Tibial nerve (tissue), 4 donors: Measurements from ENCODE around the gene METTL15.

Experiments
- CTCF ChIP-seq, 5 experiments: fragments of 200-600 bp in 3 of 5; fragments of 450-650 bp in 2 of 5; sonication (generic) in 3 of 5; IDR thresholded peaks; one replicate each; pipeline ENCODE4 v1.5.1; 2016 to 2019; ENCODE audit warnings: antibody characterized with exemption in 5 of 5, mild to moderate bottlenecking in 3 of 5, moderate library complexity in 2 of 5
- EP300 ChIP-seq, 2 donors: sonication (generic); formaldehyde crosslinking; IDR thresholded peaks; one replicate each; pipeline ENCODE4 v1.6.1; 2017; ENCODE audit warnings: antibody characterized with exemption in 2 of 2, mild to moderate bottlenecking in 1 of 2
- POLR2A ChIP-seq, 2 donors: fragments of 450-650 bp; IDR thresholded peaks; one replicate each; pipeline ENCODE4 v1.6.1; 2017; ENCODE audit warnings: antibody characterized with exemption in 2 of 2, mild to moderate bottlenecking in 2 of 2, moderate library complexity in 2 of 2

- TF ChIP-seq CTCF (IDR thresholded peaks at IDR 0.05) (no peak), EP300 (IDR thresholded peaks at IDR 0.05) (no peak), POLR2A (IDR thresholded peaks at IDR 0.05) (no peak)
These were observed 9.9 kb upstream of the METTL15 start for GRCh38 chr11:28098257-28098656.
